Endothelial cell of umbilical vein (primary cell): Measurements from ENCODE around the gene HBG2.

Experiments
- CTCF ChIP-seq, 2 donors: IDR thresholded peaks; 1 replicate in 1 of 2; 2 replicates in 1 of 2; pipeline ENCODE4 v1.5.1; 2011; ENCODE audit warnings: low read length in 2 of 2, mild to moderate bottlenecking in 2 of 2, moderate library complexity in 2 of 2, control low read depth in 1 of 2, inconsistent platforms in 1 of 2, low read depth in 1 of 2; ENCODE audit not compliant: insufficient read depth in 1 of 2; ENCODE audit errors: extremely low read depth in 1 of 2
- EZH2 ChIP-seq: IDR thresholded peaks from 2 replicates; pipeline ENCODE4 v1.6.1; 2012; ENCODE audit warnings: borderline replicate concordance, low read depth, mild to moderate bottlenecking, moderate library complexity, low read length, inconsistent platforms; ENCODE audit not compliant: severe bottlenecking
- FOS ChIP-seq: IDR thresholded peaks from 2 replicates; pipeline ENCODE4 v1.6.1; 2011; ENCODE audit warnings: mild to moderate bottlenecking, low read length, moderate library complexity, borderline replicate concordance; ENCODE audit not compliant: insufficient read depth
- GATA2 ChIP-seq: IDR thresholded peaks from 2 replicates; pipeline ENCODE4 v1.7.0; 2011; ENCODE audit warnings: low read depth, mild to moderate bottlenecking, moderate library complexity, mixed read lengths, low read length; ENCODE audit not compliant: insufficient read length, insufficient read depth
- JUN ChIP-seq: IDR thresholded peaks from 2 replicates; pipeline ENCODE4 v1.6.1; 2011; ENCODE audit warnings: borderline replicate concordance, low read depth; ENCODE audit not compliant: insufficient read length, insufficient read depth
- MAX ChIP-seq: IDR thresholded peaks from 2 replicates; pipeline ENCODE4 v1.6.1; 2011; ENCODE audit not compliant: insufficient read depth, insufficient read length
- MYC ChIP-seq: IDR thresholded peaks from one replicate; pipeline ENCODE4 v1.6.1; 2011; ENCODE audit warnings: mild to moderate bottlenecking, low read depth, low read length
- POLR2A ChIP-seq: IDR thresholded peaks from 2 replicates; pipeline ENCODE4 v1.6.1; 2012; ENCODE audit warnings: low read depth, mild to moderate bottlenecking, control low read depth, low read length
- POLR2AphosphoS5 ChIP-seq: IDR thresholded peaks from 2 replicates; pipeline ENCODE4 v1.6.1; 2012; ENCODE audit warnings: low read depth, mild to moderate bottlenecking, control low read depth, low read length, moderate library complexity; ENCODE audit not compliant: insufficient read depth

GRCh38 chr11:5283086-5283485, 28.5 kb upstream of the HBG2 start:
- no peak for TF ChIP-seq CTCF (IDR thresholded peaks at IDR 0.05; ENCODE audit: extremely low read depth in 1 of 2, insufficient read depth in 1 of 2, low read depth in 1 of 2, low read length in 2 of 2)
- TF ChIP-seq GATA2 = no peak
- TF ChIP-seq POLR2A = no peak
- no peak for TF ChIP-seq MAX
- no peak for TF ChIP-seq EZH2
- no peak for TF ChIP-seq JUN
- TF ChIP-seq POLR2AphosphoS5 = no peak
- no peak for TF ChIP-seq FOS
- TF ChIP-seq MYC = no peak
